Lower leg skin (tissue), 4 donors: ENCODE results near the gene ABCC10. TPM values are rescaled to one million over a fixed set of nuclear protein-coding genes. Genes with fewer than 3 reads are reported as not detected.
A peak's percentile ranks its signal among the peaks of the same experiment; 100 is the strongest.
"Not testable (repeated sequence)": the region's sequence is repeated elsewhere in the genome, so short reads cannot be mapped to it uniquely, and the experiment has no call there.

Experiments
- DNase-seq, 2 donors: peaks; one replicate each; pipeline ENCODE4 v3.0.0-alpha.2; 2019; ENCODE audit warnings: low spot score in 2 of 2
- H3K4me3 ChIP-seq: fragments of 200-600 bp; sonication (generic); 2 replicates; pipeline ENCODE4 v1.5.1; 2017; ENCODE audit warnings: mild to moderate bottlenecking, low read depth; ENCODE audit not compliant: poor library complexity, severe bottlenecking
- CTCF ChIP-seq, 3 donors: fragments of 450-650 bp; IDR thresholded peaks; one replicate each; pipeline ENCODE4 v1.5.1; 2016; ENCODE audit warnings: antibody characterized with exemption in 3 of 3, mild to moderate bottlenecking in 3 of 3, moderate library complexity in 2 of 3
- POLR2A ChIP-seq, 2 donors: fragments of 450-650 bp; IDR thresholded peaks; one replicate each; pipeline ENCODE4 v1.6.1; 2016 to 2017; ENCODE audit warnings: antibody characterized with exemption in 2 of 2, mild to moderate bottlenecking in 1 of 2, moderate library complexity in 1 of 2
- WGBS, 2 donors: methylation state at CpG; one replicate each; pipeline ENCODE4 v1.1.5; 2018; 5-methylcytosine and 5-hydroxymethylcytosine counted together
- intact Hi-C: fragments of 100-400 bp; cut with DNase I; formaldehyde crosslinking; loops from one replicate; pipeline ENCODE4 v1.15.0; 2023; ENCODE audit warnings: low total_unique reads
- total RNA-seq, 4 donors: library from RNA; depleted of rRNA; stranded (reverse); fragments of >200 nt; gene quantifications; one replicate each; pipeline ENCODE4 v1.1.0, GENCODE V29; 2016

Gene ABCC10
- total RNA-seq, 4 donors from 2014 or later = 9.4 to 17.9 (median 15.9) TPM

- H3K4me3 ChIP-seq = no peak overlapping the region
- intact Hi-C loops = no loop called here
- TF ChIP-seq CTCF (IDR thresholded peaks at IDR 0.05) (no peak), POLR2A (IDR thresholded peaks at IDR 0.05) (no peak)
- WGBS, 2 donors = 95 to 97% methylated on average over 2 of the region's 2 CpGs
- no peak for DNase-seq
Observed at GRCh38 chr6:43413002-43413401, 14.3 kb upstream of the ABCC10 start.

- intact Hi-C loops, H3K4me3 ChIP-seq, DNase-seq: not testable (repeated sequence)
- WGBS, 2 donors = 94 to 95% methylated on average over 8 of the region's 8 CpGs
Observed at GRCh38 chr6:43415275-43415674, 12.1 kb upstream of the ABCC10 start.

GRCh38 chr6:43416935-43417334, 10.4 kb upstream of the ABCC10 start:
- TF ChIP-seq CTCF (IDR thresholded peaks at IDR 0.05) = no peak
- TF ChIP-seq POLR2A (IDR thresholded peaks at IDR 0.05) = no peak
- no peak for DNase-seq
- WGBS, 2 donors = 72 to 82% methylated on average over 4 of the region's 4 CpGs
- intact Hi-C loops = no loop called here
- H3K4me3 ChIP-seq = no peak overlapping the region

GRCh38 chr6:43420012-43420709, 7.2 kb upstream of the ABCC10 start:
- no peak for DNase-seq
- TF ChIP-seq POLR2A (IDR thresholded peaks at IDR 0.05) (no peak), CTCF (IDR thresholded peaks at IDR 0.05) (no peak)
- no peak overlapping the region for H3K4me3 ChIP-seq
- 60 to 62% methylated on average over 5 of the region's 5 CpGs for WGBS, 2 donors
- intact Hi-C loops = no loop called here

GRCh38 chr6:43421831-43422230, 5.5 kb upstream of the ABCC10 start:
- intact Hi-C loops = no loop called here
- DNase-seq = no peak
- H3K4me3 ChIP-seq = no peak overlapping the region
- 74 to 77% methylated on average over 3 of the region's 3 CpGs for WGBS, 2 donors
- no peak for TF ChIP-seq CTCF (IDR thresholded peaks at IDR 0.05)
- no peak for TF ChIP-seq POLR2A (IDR thresholded peaks at IDR 0.05)

GRCh38 chr6:43425083-43425482, 2.3 kb upstream of the ABCC10 start:
- 91 to 95% methylated on average over 23 to 31 of the region's 33 CpGs for WGBS, 2 donors
- intact Hi-C loops, H3K4me3 ChIP-seq: not testable (repeated sequence)

GRCh38 chr6:43426928-43427405, 374 bp upstream of the ABCC10 start:
- 37 to 38% methylated on average over 23 of the region's 23 CpGs for WGBS, 2 donors
- peak overlapping the region; percentile 15 for H3K4me3 ChIP-seq
- TF ChIP-seq POLR2A (IDR thresholded peaks at IDR 0.05) (no peak), CTCF (IDR thresholded peaks at IDR 0.05) (no peak)
- DNase-seq = no peak
- intact Hi-C loops = no loop called here

More at GRCh38 chr6:43425083-43425482, 2.3 kb upstream of the ABCC10 start:
- peak in 1 of 2 donors; percentile 74 for DNase-seq
